SU-DHL-6 (cell line): ENCODE results near the gene FOXK1.

Source experiments
- H2AFZ ChIP-seq: fragments of 200-600 bp; sonication (generic); 2 replicates; pipeline ENCODE4 v1.6.1; 2014; ENCODE audit warnings: low read depth, mild to moderate bottlenecking, moderate library complexity, mixed read lengths, antibody characterized with exemption, low read length; ENCODE audit not compliant: severe bottlenecking
- H3F3A ChIP-seq: fragments of 200-600 bp; shearing (Covaris generic); 2 replicates; pipeline ENCODE4 v1.6.0; 2016; ENCODE audit warnings: antibody characterized with exemption, mild to moderate bottlenecking; ENCODE audit not compliant: insufficient read depth
- H3K27ac ChIP-seq: fragments of 200-600 bp; sonication (generic); 2 replicates; pipeline ENCODE4 v1.5.1; 2016; ENCODE audit warnings: low read depth, mild to moderate bottlenecking, low read length, moderate library complexity, mixed read lengths
- H3K27me3 ChIP-seq: fragments of 200-600 bp; sonication (generic), shearing (Covaris generic); 2 replicates; pipeline ENCODE4 v1.6.0; 2014; ENCODE audit warnings: mild to moderate bottlenecking, low read length
- H3K36me3 ChIP-seq: fragments of 200-600 bp; sonication (generic); 2 replicates; pipeline ENCODE4 v1.6.1; 2014; ENCODE audit warnings: mild to moderate bottlenecking, low read length, mixed read lengths
- H3K4me2 ChIP-seq: fragments of 300-600, 200-600 bp; shearing (Covaris generic), sonication (generic); 2 replicates; pipeline ENCODE4 v1.6.0; 2014; ENCODE audit warnings: low read length, low read depth, mild to moderate bottlenecking; ENCODE audit not compliant: poor library complexity, severe bottlenecking
- H3K4me3 ChIP-seq: fragments of 200-600 bp; sonication (generic); 2 replicates; pipeline ENCODE4 v1.5.1; 2014; ENCODE audit warnings: antibody characterized with exemption, low read length, mild to moderate bottlenecking, mixed read lengths; ENCODE audit not compliant: insufficient read depth, poor library complexity, severe bottlenecking
- H3K79me2 ChIP-seq: fragments of 200-600 bp; sonication (generic); 2 replicates; pipeline ENCODE4 v1.6.1; 2014; ENCODE audit warnings: mild to moderate bottlenecking, low read length, moderate library complexity; ENCODE audit not compliant: insufficient read depth
- H3K9ac ChIP-seq: fragments of 200-600 bp; sonication (generic); 2 replicates; pipeline ENCODE4 v1.7.0; 2014; ENCODE audit warnings: mild to moderate bottlenecking, low read length
- H3K9me2 ChIP-seq: fragments of 200-600 bp; sonication (generic); replicated peaks from 2 replicates; pipeline ENCODE4 v1.6.1; 2014; ENCODE audit warnings: low read length; ENCODE audit not compliant: insufficient read depth
- H3K9me3 ChIP-seq: fragments of 200-600 bp; sonication (generic); 2 replicates; pipeline ENCODE4 v1.6.1; 2014; ENCODE audit warnings: low read length, mixed read lengths; ENCODE audit not compliant: insufficient read depth
- H4K20me1 ChIP-seq: fragments of 200-600 bp; sonication (generic); 2 replicates; pipeline ENCODE4 v1.6.1; 2014; ENCODE audit warnings: low read depth, mild to moderate bottlenecking, antibody characterized with exemption, low read length, moderate library complexity, mixed read lengths
- CTCF ChIP-seq: fragments of 200-600 bp; sonication (generic); IDR thresholded peaks from one replicate; pipeline ENCODE4 v1.5.1; 2017; ENCODE audit warnings: antibody characterized with exemption, mild to moderate bottlenecking, low read length, moderate library complexity; ENCODE audit not compliant: insufficient read depth, poor library complexity, severe bottlenecking
- EZH2phosphoT487 ChIP-seq: fragments of 200-600 bp; sonication (generic), shearing (Covaris generic); conservative IDR thresholded peaks from 2 replicates; pipeline ENCODE4 v1.6.1; 2018; ENCODE audit warnings: mild to moderate bottlenecking, antibody characterized with exemption, low read length, moderate library complexity, mixed read lengths

Gene FOXK1

GRCh38 chr7:4809091-4809591 is 127.0 kb downstream of the FOXK1 start:
- Histone ChIP-seq H2AFZ (no peak overlapping the region), H3K4me3 (no peak overlapping the region), H3K79me2 (no peaks in the 10 kb centered on the region), H3K4me2 (no peak overlapping the region), H3K9ac (no peak overlapping the region), H3K9me2 (no peaks in the 10 kb centered on the region), H3K36me3 (no peaks in the 10 kb centered on the region), H4K20me1 (no peaks in the 10 kb centered on the region), H3K27ac (no peak overlapping the region), H3K9me3 (no peaks in the 10 kb centered on the region), H3F3A (no peaks in the 10 kb centered on the region), H3K27me3 (no peaks in the 10 kb centered on the region)
- no peak for TF ChIP-seq EZH2phosphoT487
- TF ChIP-seq CTCF: no peak

GRCh38 chr7:4809666-4810065 is 127.6 kb downstream of the FOXK1 start:
- Histone ChIP-seq H3K4me3 (no peak overlapping the region), H3F3A (no peaks in the 10 kb centered on the region), H3K9ac (no peak overlapping the region), H3K27me3 (no peaks in the 10 kb centered on the region), H3K9me2 (no peaks in the 10 kb centered on the region), H3K4me2 (no peak overlapping the region), H3K36me3 (no peaks in the 10 kb centered on the region), H2AFZ (no peak overlapping the region), H4K20me1 (no peaks in the 10 kb centered on the region), H3K79me2 (no peaks in the 10 kb centered on the region), H3K27ac (no peak overlapping the region), H3K9me3 (no peaks in the 10 kb centered on the region)
- TF ChIP-seq EZH2phosphoT487 (no peak), CTCF (no peak)

- TF ChIP-seq EZH2phosphoT487 (no peak), CTCF (no peak)
- Histone ChIP-seq H4K20me1 (no peaks in the 10 kb centered on the region), H3K9me3 (no peaks in the 10 kb centered on the region), H3K27me3 (no peaks in the 10 kb centered on the region), H3F3A (no peaks in the 10 kb centered on the region), H3K4me2 (no peak overlapping the region), H3K9me2 (no peaks in the 10 kb centered on the region), H3K27ac (no peak overlapping the region), H3K9ac (no peak overlapping the region), H3K4me3 (no peak overlapping the region), H2AFZ (no peak overlapping the region), H3K79me2 (no peaks in the 10 kb centered on the region), H3K36me3 (no peaks in the 10 kb centered on the region)
These were observed 132.3 kb downstream of the FOXK1 start for GRCh38 chr7:4814433-4814832.
